Keratinocyte (primary cell): ENCODE measurements around the gene ALX4. TPM values are rescaled to one million over a fixed set of nuclear protein-coding genes. Genes with fewer than 3 reads are reported as not detected.

ENCODE experiments used
- DNase-seq: peaks from one replicate; pipeline ENCODE4 v3.0.0-alpha.2; 2011; ENCODE audit warnings: low read depth, missing footprints, low spot score
- FAIRE-seq: peaks from 2 replicates; lab custom pipeline; 2011; peaks lifted over from hg19 to GRCh38; lab: Jason Lieb, UNC
- H2AFZ ChIP-seq: 2 replicates; pipeline ENCODE4 v1.6.0; 2012; ENCODE audit warnings: low read length, control low read depth, inconsistent platforms; ENCODE audit not compliant: control insufficient read depth
- H3K27ac ChIP-seq: 2 replicates; pipeline ENCODE4 v1.5.1; 2011; ENCODE audit warnings: low read length; ENCODE audit not compliant: control insufficient read depth, insufficient read depth
- H3K27me3 ChIP-seq: 3 replicates; pipeline ENCODE4 v1.6.0; 2011; ENCODE audit warnings: low read length; ENCODE audit not compliant: control insufficient read depth, insufficient read depth; ENCODE audit errors: extremely low read depth
- H3K36me3 ChIP-seq, 2 experiments: 2 replicates in 1 of 2; 3 replicates in 1 of 2; pipeline ENCODE4 v1.5.1; 2011; ENCODE audit warnings: low read length in 2 of 2, mild to moderate bottlenecking in 1 of 2; ENCODE audit not compliant: control insufficient read depth in 2 of 2, insufficient read depth in 2 of 2; ENCODE audit errors: extremely low read depth in 1 of 2
- H3K4me1 ChIP-seq: 3 replicates; pipeline ENCODE4 v1.5.1; 2011; ENCODE audit warnings: low read length; ENCODE audit not compliant: control insufficient read depth, insufficient read depth; ENCODE audit errors: extremely low read depth
- H3K4me2 ChIP-seq: 3 replicates; pipeline ENCODE4 v1.6.0; 2011; ENCODE audit warnings: low read depth, low read length; ENCODE audit not compliant: control insufficient read depth, insufficient read depth; ENCODE audit errors: extremely low read depth
- H3K4me3 ChIP-seq, 3 experiments: fragments of 200-600 bp in 1 of 3; sonication (generic) in 1 of 3; 2 replicates in 2 of 3; 3 replicates in 1 of 3; pipeline ENCODE4 v1.5.1; 2011 to 2016; ENCODE audit warnings: low read length in 3 of 3, mild to moderate bottlenecking in 3 of 3, control low read depth in 2 of 3, inconsistent platforms in 1 of 3, low read depth in 1 of 3, mixed read lengths in 1 of 3, mixed run types in 1 of 3, moderate library complexity in 1 of 3; ENCODE audit not compliant: control insufficient read depth in 2 of 3, insufficient read depth in 2 of 3; ENCODE audit errors: extremely low read depth in 1 of 3
- H3K79me2 ChIP-seq: 2 replicates; pipeline ENCODE4 v1.6.0; 2012; ENCODE audit warnings: low read length; ENCODE audit not compliant: control insufficient read depth, insufficient read depth
- H3K9ac ChIP-seq: 3 replicates; pipeline ENCODE4 v1.6.0; 2011; ENCODE audit warnings: low read length; ENCODE audit not compliant: control insufficient read depth, insufficient read depth; ENCODE audit errors: extremely low read depth
- H3K9me1 ChIP-seq: 3 replicates; pipeline ENCODE4 v1.6.0; 2011; ENCODE audit warnings: low read length; ENCODE audit not compliant: control insufficient read depth, insufficient read depth; ENCODE audit errors: extremely low read depth
- H3K9me3 ChIP-seq: 2 replicates; pipeline ENCODE4 v1.5.1; 2012; ENCODE audit warnings: low read depth, low read length; ENCODE audit not compliant: control insufficient read depth
- H4K20me1 ChIP-seq: 3 replicates; pipeline ENCODE4 v1.6.0; 2011; ENCODE audit warnings: low read length; ENCODE audit not compliant: control insufficient read depth, insufficient read depth; ENCODE audit errors: extremely low read depth
- CTCF ChIP-seq, 3 experiments: IDR thresholded peaks in 1 of 3; conservative IDR thresholded peaks in 1 of 3; optimal IDR thresholded peaks in 1 of 3; 2 replicates in 2 of 3; 3 replicates in 1 of 3; pipeline versions ENCODE3 to v1.5.1; 2011; ENCODE audit warnings: low read length in 3 of 3, mild to moderate bottlenecking in 3 of 3, moderate library complexity in 2 of 3, control low read depth in 1 of 3, inconsistent platforms in 1 of 3; ENCODE audit not compliant: insufficient read depth in 2 of 3; ENCODE audit errors: extremely low read depth in 1 of 3
- EZH2 ChIP-seq: IDR thresholded peaks from one replicate; pipeline ENCODE4 v1.6.1; 2012; ENCODE audit warnings: inconsistent platforms, mild to moderate bottlenecking, low read length, moderate library complexity
- dilution Hi-C: fragments of 300-500 bp; cut with MboI; formaldehyde crosslinking; loops from one replicate; pipeline ENCODE4 v1.7.0; 2020; ENCODE audit warnings: low sequenced_read_pairs; ENCODE audit not compliant: extremely low pct_ligation_motif_present
- polyA plus RNA-seq, 5 experiments: library from polyadenylated mRNA; depleted of rRNA in 3 of 5; stranded (reverse) in 3 of 5; stranded (forward) in 1 of 5; unstranded in 1 of 5; fragments of >200 nt; gene quantifications; 1 replicate in 1 of 5; 2 replicates in 3 of 5; 3 replicates in 1 of 5; pipeline versions ENCODE4 v1.2.1 to v1.2.3, GENCODE V29; 2011 to 2012; ENCODE audit warnings: missing spikeins in 2 of 5, low read depth in 1 of 5, low replicate concordance in 1 of 5

ALX4 gene
- polyA plus RNA-seq, 1 donor (not counting 4 experiments of a cell fraction or from before 2014, with no cell fraction given): not detected

- Histone ChIP-seq H3K4me1 (no peaks in the 10 kb centered on the region), H3K79me2 (no peaks in the 10 kb centered on the region), H3K9me1 (no peaks in the 10 kb centered on the region), H3K27me3 (peaks cover 21% of the 10 kb centered on the region), H3K4me2 (no peak overlapping the region), H4K20me1 (no peaks in the 10 kb centered on the region), H3K9ac (no peak overlapping the region), H3K9me3 (no peaks in the 10 kb centered on the region), H3K36me3 (no peaks in the 10 kb centered on the region), H3K27ac (no peak overlapping the region), H3K4me3 (no peak overlapping the region), H2AFZ (no peak overlapping the region)
- dilution Hi-C loops: no loop called here
- DNase-seq: no peak
- FAIRE-seq: no peak
- no peak for TF ChIP-seq EZH2
- no peak for TF ChIP-seq CTCF (optimal IDR thresholded peaks at IDR 0.05 in 1 of 3, IDR thresholded peaks at IDR 0.05 in 1 of 3, conservative IDR thresholded peaks at IDR 0.05 in 1 of 3; ENCODE audit: extremely low read depth in 1 of 3, insufficient read depth in 2 of 3, low read length in 3 of 3)
Observed at GRCh38 chr11:44280257-44280656, 29.7 kb downstream of the ALX4 start.

- Histone ChIP-seq H4K20me1 (no peaks in the 10 kb centered on the region), H3K36me3 (no peaks in the 10 kb centered on the region), H3K4me2 (no peak overlapping the region), H3K4me3 (no peak overlapping the region), H3K9me3 (no peaks in the 10 kb centered on the region), H3K79me2 (no peaks in the 10 kb centered on the region), H3K9ac (no peak overlapping the region), H3K27ac (no peak overlapping the region), H3K9me1 (no peaks in the 10 kb centered on the region), H2AFZ (no peak overlapping the region), H3K4me1 (no peaks in the 10 kb centered on the region), H3K27me3 (peaks cover 21% of the 10 kb centered on the region)
- FAIRE-seq (no peak), DNase-seq (no peak)
- no peak for TF ChIP-seq EZH2
- no peak for TF ChIP-seq CTCF (optimal IDR thresholded peaks at IDR 0.05 in 1 of 3, IDR thresholded peaks at IDR 0.05 in 1 of 3, conservative IDR thresholded peaks at IDR 0.05 in 1 of 3; ENCODE audit: extremely low read depth in 1 of 3, insufficient read depth in 2 of 3, low read length in 3 of 3)
- dilution Hi-C loops: no loop called here
Observed at GRCh38 chr11:44279483-44279882, 30.5 kb downstream of the ALX4 start.
